Suprapubic skin (tissue), 4 donors: ENCODE measurements around the gene TMEM72.

Experiments used
- CTCF ChIP-seq, 2 donors: fragments of 200-600 bp in 1 of 2; fragments of 450-650 bp in 1 of 2; sonication (generic) in 1 of 2; IDR thresholded peaks; one replicate each; pipeline ENCODE4 v1.5.1; 2016 to 2019; ENCODE audit warnings: antibody characterized with exemption in 2 of 2, mild to moderate bottlenecking in 1 of 2, moderate library complexity in 1 of 2
- POLR2A ChIP-seq, 2 donors: fragments of 450-650 bp; IDR thresholded peaks; one replicate each; pipeline ENCODE4 v1.6.1; 2017; ENCODE audit warnings: antibody characterized with exemption in 2 of 2, mild to moderate bottlenecking in 2 of 2, moderate library complexity in 2 of 2
- POLR2AphosphoS5 ChIP-seq, 3 donors: sonication (generic); formaldehyde crosslinking; IDR thresholded peaks; one replicate each; pipeline ENCODE4 v1.6.1; 2017; ENCODE audit warnings: antibody characterized with exemption in 3 of 3

DNA sequence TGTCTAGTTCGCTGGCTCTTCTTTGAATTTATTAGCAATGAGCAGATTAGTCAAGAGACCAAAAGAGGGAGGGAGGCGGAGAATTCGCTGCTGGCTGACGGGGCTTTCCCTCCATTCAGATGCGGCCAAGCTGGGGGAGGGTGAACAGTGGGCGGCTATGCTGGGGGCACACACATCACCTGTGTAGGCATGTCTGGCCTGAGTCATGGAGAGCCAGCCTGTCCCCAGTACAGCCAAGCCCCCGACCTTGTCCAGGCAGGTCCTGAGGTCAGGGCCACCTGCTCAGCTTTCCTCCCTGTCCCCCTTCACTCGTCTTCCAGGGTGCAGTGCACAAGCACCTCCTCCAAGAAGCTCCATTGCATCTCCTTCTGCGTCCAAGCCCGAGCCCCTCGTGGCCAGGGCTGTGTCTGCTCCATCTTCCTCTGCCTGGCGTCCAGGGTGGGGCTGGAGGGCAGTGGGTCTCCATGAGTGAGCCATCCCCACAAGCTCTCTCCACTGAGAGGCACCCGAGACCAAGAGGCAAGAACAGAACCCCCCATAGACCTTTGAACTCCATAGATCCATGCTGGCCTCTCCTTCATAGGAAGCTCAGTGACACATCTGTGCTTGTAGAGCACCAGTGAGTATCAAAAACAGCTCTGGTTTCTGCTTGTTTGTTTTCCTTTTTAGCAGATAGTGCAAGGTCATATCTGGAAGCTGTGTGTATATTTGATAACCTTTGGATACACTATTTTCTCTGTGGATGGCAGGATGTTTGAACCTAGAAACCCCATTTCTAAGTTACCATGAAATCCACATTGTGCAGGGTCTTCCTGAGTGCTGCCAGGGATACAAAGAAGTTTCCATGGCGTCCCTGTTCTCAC, 69.4 kb downstream of the TMEM72 start:
- TF ChIP-seq CTCF (IDR thresholded peaks at IDR 0.05) = no peak
- TF ChIP-seq POLR2A (IDR thresholded peaks at IDR 0.05) = no peak
- TF ChIP-seq POLR2AphosphoS5 (IDR thresholded peaks at IDR 0.05) = no peak
